GM12891 (cell line): Measurements from ENCODE around the gene SPOPL.

ENCODE experiments used
- PAX5 ChIP-seq: IDR thresholded peaks from 2 replicates; pipeline ENCODE4 v1.6.1; 2011; ENCODE audit warnings: low read length, moderate library complexity, mild to moderate bottlenecking; ENCODE audit not compliant: insufficient read depth, severe bottlenecking
- POLR2A ChIP-seq: IDR thresholded peaks from 2 replicates; pipeline ENCODE4 v1.6.1; 2011; ENCODE audit warnings: low read depth, low read length, control low read depth
- POLR2AphosphoS5 ChIP-seq: IDR thresholded peaks from 2 replicates; pipeline ENCODE4 v1.6.1; 2011; ENCODE audit warnings: low read depth, low read length, control low read depth
- SPI1 ChIP-seq: IDR thresholded peaks from 2 replicates; pipeline ENCODE4 v1.6.1; 2011; ENCODE audit warnings: low read depth, low read length, control low read depth
- TAF1 ChIP-seq: IDR thresholded peaks from 2 replicates; pipeline ENCODE4 v1.6.1; 2011; ENCODE audit warnings: low read depth, low read length, control low read depth

DNA sequence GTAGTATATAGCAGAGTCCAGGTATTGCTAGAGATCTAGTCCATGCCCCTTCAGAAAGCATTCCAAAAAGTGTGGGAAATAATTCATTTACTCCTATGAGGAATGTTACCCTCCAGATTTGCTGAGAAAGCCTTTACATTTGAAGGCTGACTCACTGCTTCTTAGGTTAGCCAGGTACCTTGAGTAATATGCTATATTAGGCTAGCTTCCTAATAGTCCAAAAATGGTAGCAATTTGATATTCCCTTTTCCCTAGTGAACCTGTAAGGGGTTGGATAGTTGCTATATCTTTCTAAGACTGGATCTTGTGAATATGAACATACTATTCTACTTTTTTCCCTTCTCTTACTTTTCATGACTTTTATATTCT is 63.6 kb downstream of the SPOPL start:
- no peak for TF ChIP-seq TAF1
- TF ChIP-seq POLR2A = no peak
- TF ChIP-seq PAX5 = no peak
- TF ChIP-seq SPI1 = no peak
- TF ChIP-seq POLR2AphosphoS5 = no peak
